ENCODE data around the gene PAFAH1B1.
"Not testable (repeated sequence)": the region's sequence is repeated elsewhere in the genome, so short reads cannot be mapped to it uniquely, and the experiment has no call there.

Gene PAFAH1B1

GRCh38 chr17:2697611-2698162 is 104.2 kb downstream of the PAFAH1B1 start:
- no peak overlapping the region for H3K27ac ChIP-seq (ENCODE audit: low read depth, low read length)
- no peak overlapping the region for H3K9ac ChIP-seq (ENCODE audit: low read depth, low read length)
- H3K36me3 ChIP-seq (ENCODE audit: control insufficient read depth, insufficient read depth, low read length): peaks cover 80% of the 10 kb centered on the region
- H3K4me1 ChIP-seq (ENCODE audit: control insufficient read depth, insufficient read depth, low read length): no peaks in the 10 kb centered on the region
- H3K9me3 ChIP-seq (ENCODE audit: control insufficient read depth, insufficient read depth, low read length): no peaks in the 10 kb centered on the region
- H3K27me3 ChIP-seq (ENCODE audit: control insufficient read depth, insufficient read depth, low read length): no peaks in the 10 kb centered on the region
- H3K4me3 ChIP-seq (ENCODE audit: low read depth, low read length): no peak overlapping the region

DNA sequence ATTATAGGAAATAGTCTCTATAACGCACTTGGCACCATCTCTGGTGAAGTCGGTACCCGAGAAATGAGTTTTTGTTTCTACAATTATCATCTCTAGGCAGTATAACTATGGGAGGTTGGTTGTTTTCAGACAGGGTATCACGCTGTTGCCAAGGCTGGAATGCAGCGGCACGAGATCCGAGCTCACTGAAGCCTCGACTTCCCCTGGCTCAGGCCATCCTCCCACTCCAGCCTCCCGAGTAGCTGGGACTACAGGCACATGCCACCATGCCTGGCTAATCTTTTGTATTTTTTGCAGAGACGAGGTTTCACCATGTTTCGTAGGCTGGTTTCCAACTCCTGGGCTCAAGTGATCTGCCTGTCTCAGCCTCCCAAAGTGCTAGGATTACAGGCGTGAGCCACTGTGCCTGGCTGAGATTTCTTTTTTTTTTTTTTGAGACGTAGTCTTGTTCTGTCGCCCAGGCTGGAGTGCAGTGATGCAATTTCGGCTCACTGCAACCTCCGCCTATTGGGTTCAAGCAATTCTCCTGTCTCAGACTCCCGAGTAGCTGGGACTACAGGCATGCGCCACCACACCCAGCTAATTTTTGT is 105.9 kb downstream of the PAFAH1B1 start:
- H3K27me3 ChIP-seq (ENCODE audit: control insufficient read depth, insufficient read depth, low read length); H3K4me1 ChIP-seq (ENCODE audit: control insufficient read depth, insufficient read depth, low read length); H3K4me3 ChIP-seq (ENCODE audit: low read depth, low read length); H3K27ac ChIP-seq (ENCODE audit: low read depth, low read length); H3K9ac ChIP-seq (ENCODE audit: low read depth, low read length); H3K9me3 ChIP-seq (ENCODE audit: control insufficient read depth, insufficient read depth, low read length): not testable (repeated sequence)
- H3K36me3 ChIP-seq (ENCODE audit: control insufficient read depth, insufficient read depth, low read length): peaks cover 82% of the 10 kb centered on the region

- Histone ChIP-seq H3K4me3 (ENCODE audit: low read depth, low read length) (no peak overlapping the region), H3K9me3 (ENCODE audit: control insufficient read depth, insufficient read depth, low read length) (no peaks in the 10 kb centered on the region), H3K27me3 (ENCODE audit: control insufficient read depth, insufficient read depth, low read length) (no peaks in the 10 kb centered on the region), H3K9ac (ENCODE audit: low read depth, low read length) (no peak overlapping the region), H3K27ac (ENCODE audit: low read depth, low read length) (no peak overlapping the region), H3K36me3 (ENCODE audit: control insufficient read depth, insufficient read depth, low read length) (peaks cover 76% of the 10 kb centered on the region), H3K4me1 (ENCODE audit: control insufficient read depth, insufficient read depth, low read length) (no peaks in the 10 kb centered on the region)
Measured at GRCh38 chr17:2700030-2700490, 106.6 kb downstream of the PAFAH1B1 start.

DNA sequence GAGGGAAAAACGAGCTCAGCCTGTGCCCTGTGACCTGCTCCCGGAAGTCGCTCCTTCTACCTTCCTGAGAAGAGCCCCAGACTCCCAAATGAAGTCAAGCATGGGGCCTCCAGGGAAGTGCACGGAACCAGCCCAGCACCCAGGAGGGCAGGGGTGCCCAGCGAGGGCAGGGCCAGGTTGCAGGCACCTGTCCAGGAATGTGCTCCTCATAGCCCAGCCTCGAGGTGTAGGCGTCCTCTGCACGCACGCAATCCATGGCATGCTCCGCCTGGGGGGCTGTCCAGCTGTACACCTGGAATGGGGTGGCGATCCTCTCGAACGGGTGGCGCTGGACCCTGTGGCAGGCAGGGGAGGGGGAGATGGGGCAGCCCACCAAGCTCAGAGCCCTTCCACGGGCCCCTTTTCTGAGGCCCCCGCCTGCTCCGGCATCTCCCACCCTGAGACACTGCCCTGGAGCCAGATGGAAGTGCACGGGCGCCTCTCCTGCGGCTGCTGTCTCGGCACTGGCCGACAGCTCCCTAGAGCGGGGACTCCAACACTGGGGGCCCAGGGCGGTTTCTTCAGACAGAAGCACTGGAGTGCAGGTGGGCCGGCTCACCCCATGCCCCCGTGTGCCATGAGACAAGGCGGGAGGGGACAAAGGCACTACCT is 107.2 kb downstream of the PAFAH1B1 start:
- peaks cover 71% of the 10 kb centered on the region for H3K36me3 ChIP-seq (ENCODE audit: control insufficient read depth, insufficient read depth, low read length)
- H3K27me3 ChIP-seq (ENCODE audit: control insufficient read depth, insufficient read depth, low read length): no peaks in the 10 kb centered on the region
- no peak overlapping the region for H3K4me3 ChIP-seq (ENCODE audit: low read depth, low read length)
- no peak overlapping the region for H3K9ac ChIP-seq (ENCODE audit: low read depth, low read length)
- H3K27ac ChIP-seq (ENCODE audit: low read depth, low read length): no peak overlapping the region
- H3K4me1 ChIP-seq (ENCODE audit: control insufficient read depth, insufficient read depth, low read length): peaks cover 4% of the 10 kb centered on the region; the same call in 1 of the 2 replicates
- H3K9me3 ChIP-seq (ENCODE audit: control insufficient read depth, insufficient read depth, low read length): no peaks in the 10 kb centered on the region

DNA sequence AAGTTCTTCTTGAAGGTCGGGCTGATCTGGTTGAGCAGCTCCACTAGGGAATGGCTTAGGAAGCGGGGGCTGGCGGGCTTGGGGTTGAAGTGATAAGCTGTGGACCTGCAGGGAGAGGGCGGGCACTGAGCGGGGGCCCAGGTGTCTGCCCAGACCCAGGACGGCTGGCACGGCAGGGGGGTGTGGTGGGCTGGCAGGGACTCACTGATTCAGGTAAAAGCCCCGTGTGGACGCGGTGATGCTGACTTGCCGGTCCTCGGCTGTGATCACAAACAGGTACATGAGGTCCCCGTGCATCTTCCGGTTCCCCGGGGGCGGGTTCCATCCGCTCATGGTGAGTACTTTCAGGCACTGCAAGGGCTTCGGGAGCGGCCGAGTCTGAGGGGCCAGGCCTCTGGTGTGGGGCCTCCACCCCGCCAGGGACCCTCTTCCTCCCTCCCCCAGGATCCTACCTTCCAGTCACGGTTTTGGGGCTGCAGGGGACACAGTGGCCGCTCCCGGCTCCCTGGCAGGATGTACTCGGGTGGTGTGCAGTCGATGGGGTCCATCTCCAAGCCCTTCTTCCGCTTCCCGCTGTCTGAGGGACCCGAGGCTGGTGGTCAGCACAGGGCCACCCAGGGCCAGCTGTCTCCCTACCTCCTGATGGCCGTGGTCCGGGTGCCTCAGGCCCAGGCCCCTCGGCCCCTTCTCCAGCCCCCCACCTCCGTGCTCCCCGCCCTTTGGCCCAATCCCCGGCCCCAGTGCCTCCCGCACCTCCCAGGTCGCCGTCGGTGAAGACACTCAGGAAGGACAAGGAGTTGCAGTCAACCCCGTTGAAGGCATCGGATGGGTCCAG is 107.9 kb downstream of the PAFAH1B1 start:
- no peaks in the 10 kb centered on the region for H3K27me3 ChIP-seq (ENCODE audit: control insufficient read depth, insufficient read depth, low read length)
- H3K36me3 ChIP-seq (ENCODE audit: control insufficient read depth, insufficient read depth, low read length): peaks cover 64% of the 10 kb centered on the region
- no peak overlapping the region for H3K4me3 ChIP-seq (ENCODE audit: low read depth, low read length)
- peaks cover 4% of the 10 kb centered on the region; the same call in 1 of the 2 replicates for H3K4me1 ChIP-seq (ENCODE audit: control insufficient read depth, insufficient read depth, low read length)
- no peak overlapping the region for H3K27ac ChIP-seq (ENCODE audit: low read depth, low read length)
- H3K9ac ChIP-seq (ENCODE audit: low read depth, low read length): no peak overlapping the region
- no peaks in the 10 kb centered on the region for H3K9me3 ChIP-seq (ENCODE audit: control insufficient read depth, insufficient read depth, low read length)

DNA sequence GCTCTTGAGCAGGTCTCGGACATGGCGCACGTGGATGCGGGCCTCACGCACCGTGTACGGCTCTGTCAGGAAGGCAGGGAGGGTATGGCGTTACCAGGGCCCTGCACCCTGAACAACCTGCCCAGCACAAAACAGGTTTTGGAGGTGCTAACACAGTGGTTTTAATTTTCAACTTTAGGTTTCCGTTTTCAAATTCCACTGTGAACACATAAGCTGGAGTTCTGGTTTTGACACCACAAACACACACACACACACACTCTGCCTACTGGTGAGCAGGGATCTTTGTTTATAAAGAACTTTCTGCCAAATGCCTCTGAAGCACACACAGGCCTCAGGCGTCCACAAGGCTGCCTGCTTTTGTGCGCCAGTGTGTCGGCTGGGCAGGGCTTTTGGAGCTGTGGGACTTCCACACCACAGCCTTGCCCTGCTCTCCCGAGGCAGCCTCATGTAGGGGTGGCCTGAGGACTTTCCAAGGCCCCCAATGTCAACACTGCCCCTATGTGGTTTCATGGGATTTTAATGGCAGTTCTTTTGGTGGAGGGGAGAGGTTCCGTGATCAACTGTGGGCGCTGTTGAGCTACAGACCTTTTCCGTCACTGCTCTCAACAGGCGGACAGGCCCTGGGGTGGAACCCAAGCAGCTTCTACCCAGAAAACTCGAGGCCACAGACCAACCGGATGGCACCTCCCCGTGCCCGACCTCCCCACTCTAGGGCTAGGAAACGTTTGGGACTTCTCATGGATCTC is 108.7 kb downstream of the PAFAH1B1 start:
- H3K27ac ChIP-seq (ENCODE audit: low read depth, low read length): no peak overlapping the region
- H3K36me3 ChIP-seq (ENCODE audit: control insufficient read depth, insufficient read depth, low read length): peaks cover 57% of the 10 kb centered on the region
- H3K9me3 ChIP-seq (ENCODE audit: control insufficient read depth, insufficient read depth, low read length): no peaks in the 10 kb centered on the region
- H3K4me3 ChIP-seq (ENCODE audit: low read depth, low read length): no peak overlapping the region
- H3K9ac ChIP-seq (ENCODE audit: low read depth, low read length): no peak overlapping the region
- peaks cover 5% of the 10 kb centered on the region; the same call in 1 of the 2 replicates for H3K4me1 ChIP-seq (ENCODE audit: control insufficient read depth, insufficient read depth, low read length)
- no peaks in the 10 kb centered on the region for H3K27me3 ChIP-seq (ENCODE audit: control insufficient read depth, insufficient read depth, low read length)

DNA sequence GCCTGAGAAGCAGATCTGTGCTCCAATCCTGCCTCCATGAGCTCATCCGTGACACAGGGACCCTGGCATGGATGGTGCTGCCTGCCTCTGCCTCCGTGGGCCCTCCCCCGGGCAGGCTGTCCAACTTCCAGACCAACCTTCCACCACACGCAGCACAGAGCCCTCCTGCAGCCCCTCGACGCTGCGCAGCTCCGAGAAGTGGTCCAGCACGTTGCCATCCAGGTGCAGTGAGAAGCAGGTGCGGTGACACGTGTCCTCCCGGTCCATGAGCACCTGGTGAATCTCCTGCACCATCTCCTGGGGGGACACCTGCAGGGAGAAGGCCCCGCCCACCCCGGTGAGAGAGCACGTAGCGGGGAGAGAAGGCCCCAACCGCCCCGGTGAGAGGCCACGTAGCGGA is 109.7 kb downstream of the PAFAH1B1 start:
- peaks cover 48% of the 10 kb centered on the region for H3K36me3 ChIP-seq (ENCODE audit: control insufficient read depth, insufficient read depth, low read length)
- peaks cover 9% of the 10 kb centered on the region; the same call in 1 of the 2 replicates for H3K4me1 ChIP-seq (ENCODE audit: control insufficient read depth, insufficient read depth, low read length)

DNA sequence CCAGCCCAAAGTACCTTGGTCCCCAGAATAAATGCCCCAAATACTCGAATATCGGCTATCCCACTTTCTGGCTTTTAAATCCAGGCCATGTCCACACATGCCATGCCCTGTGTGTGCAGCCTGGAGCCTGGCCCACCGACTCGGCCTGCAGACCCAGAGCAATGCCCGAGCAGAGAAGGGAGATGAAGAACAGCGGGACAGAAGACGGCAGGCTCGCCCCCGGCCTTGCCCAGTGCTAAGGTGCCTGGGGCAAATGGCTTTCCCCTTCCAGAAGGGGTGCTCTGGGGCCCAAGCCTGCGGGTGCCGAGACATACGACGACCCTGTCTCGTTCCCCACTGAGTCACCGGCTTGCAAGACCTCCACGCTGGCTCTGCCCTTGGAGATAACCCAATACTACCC is 110.2 kb downstream of the PAFAH1B1 start:
- Histone ChIP-seq H3K9me3 (ENCODE audit: control insufficient read depth, insufficient read depth, low read length) (no peaks in the 10 kb centered on the region), H3K4me1 (ENCODE audit: control insufficient read depth, insufficient read depth, low read length) (peaks cover 9% of the 10 kb centered on the region; the same call in 1 of the 2 replicates), H3K27ac (ENCODE audit: low read depth, low read length) (no peak overlapping the region), H3K27me3 (ENCODE audit: control insufficient read depth, insufficient read depth, low read length) (no peaks in the 10 kb centered on the region), H3K36me3 (ENCODE audit: control insufficient read depth, insufficient read depth, low read length) (peaks cover 46% of the 10 kb centered on the region), H3K9ac (ENCODE audit: low read depth, low read length) (no peak overlapping the region), H3K4me3 (ENCODE audit: low read depth, low read length) (no peak overlapping the region)

More for the DNA sequence above, 109.7 kb downstream of the PAFAH1B1 start:
- no peak overlapping the region for H3K27ac ChIP-seq (ENCODE audit: low read depth, low read length)
- H3K9me3 ChIP-seq (ENCODE audit: control insufficient read depth, insufficient read depth, low read length): no peaks in the 10 kb centered on the region
- H3K4me3 ChIP-seq (ENCODE audit: low read depth, low read length): no peak overlapping the region
- no peak overlapping the region for H3K9ac ChIP-seq (ENCODE audit: low read depth, low read length)
- H3K27me3 ChIP-seq (ENCODE audit: control insufficient read depth, insufficient read depth, low read length): no peaks in the 10 kb centered on the region

DNA sequence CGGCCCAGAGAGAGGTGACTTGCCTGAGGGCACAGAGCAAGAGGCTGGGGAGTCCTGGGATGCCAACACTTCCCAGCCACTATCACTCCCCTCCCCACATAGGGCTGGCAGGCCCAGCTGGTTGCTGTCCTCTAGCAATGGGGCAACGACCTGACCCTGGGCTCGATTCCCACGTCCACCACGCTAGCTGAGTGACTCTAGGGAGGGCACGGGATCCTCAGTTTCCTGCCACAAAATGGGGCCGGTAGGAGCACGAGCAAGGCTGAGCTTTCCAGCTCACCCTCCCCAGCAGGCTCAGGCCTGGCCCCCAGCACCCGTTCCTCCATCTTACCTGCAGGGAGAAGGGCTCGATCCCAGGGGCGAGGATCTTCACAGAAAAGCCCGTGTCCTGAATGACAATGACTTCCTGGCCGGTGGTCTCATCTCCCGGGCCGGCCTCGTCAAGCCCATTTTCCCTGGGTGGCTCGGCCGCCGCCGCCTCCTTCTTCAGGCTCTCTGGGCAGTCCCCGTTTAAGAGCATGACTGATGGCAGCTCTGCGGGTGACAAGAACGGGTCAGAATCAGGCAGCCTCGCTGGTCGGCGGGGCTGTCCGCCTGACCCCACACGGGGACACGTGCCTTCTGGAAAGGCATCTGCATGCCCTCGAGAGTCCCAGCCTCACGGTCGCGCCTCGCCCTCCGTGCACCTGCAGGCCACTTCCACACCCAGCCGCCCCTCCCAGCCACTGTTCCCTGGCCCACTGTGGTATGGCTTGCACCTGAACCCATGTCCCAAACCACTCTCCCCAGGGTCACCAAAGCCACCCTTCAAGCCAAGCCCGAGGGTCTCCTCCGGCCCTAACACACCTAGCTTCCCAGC is 110.8 kb downstream of the PAFAH1B1 start:
- Histone ChIP-seq H3K27me3 (ENCODE audit: control insufficient read depth, insufficient read depth, low read length) (no peaks in the 10 kb centered on the region), H3K9me3 (ENCODE audit: control insufficient read depth, insufficient read depth, low read length) (no peaks in the 10 kb centered on the region), H3K36me3 (ENCODE audit: control insufficient read depth, insufficient read depth, low read length) (peaks cover 42% of the 10 kb centered on the region), H3K9ac (ENCODE audit: low read depth, low read length) (no peak overlapping the region), H3K27ac (ENCODE audit: low read depth, low read length) (no peak overlapping the region), H3K4me1 (ENCODE audit: control insufficient read depth, insufficient read depth, low read length) (peaks cover 12% of the 10 kb centered on the region), H3K4me3 (ENCODE audit: low read depth, low read length) (no peak overlapping the region)

GRCh38 chr17:2704890-2705248 is 111.4 kb downstream of the PAFAH1B1 start:
- Histone ChIP-seq H3K36me3 (ENCODE audit: control insufficient read depth, insufficient read depth, low read length) (peaks cover 38% of the 10 kb centered on the region), H3K27me3 (ENCODE audit: control insufficient read depth, insufficient read depth, low read length) (no peaks in the 10 kb centered on the region), H3K27ac (ENCODE audit: low read depth, low read length) (no peak overlapping the region), H3K4me3 (ENCODE audit: low read depth, low read length) (no peak overlapping the region), H3K4me1 (ENCODE audit: control insufficient read depth, insufficient read depth, low read length) (peaks cover 16% of the 10 kb centered on the region), H3K9ac (ENCODE audit: low read depth, low read length) (no peak overlapping the region), H3K9me3 (ENCODE audit: control insufficient read depth, insufficient read depth, low read length) (no peaks in the 10 kb centered on the region)
